ENCODE data around the gene KRTAP22-2.

Gene KRTAP22-2

GRCh38 chr21:30590297-30590696 is at the start of gene KRTAP22-2:
TSS of gene KRTAP22-2 (minus strand) at chr21:30590397.
- no peaks in the 10 kb centered on the region for H3K4me1 ChIP-seq (ENCODE audit: control insufficient read depth in 1 of 2, insufficient read depth in 2 of 2, low read length in 2 of 2)
- no peak within 1 kb of the TSS for H3K27ac ChIP-seq (ENCODE audit: low read length)
- H3K36me3 ChIP-seq (ENCODE audit: control insufficient read depth in 1 of 2, insufficient read depth in 2 of 2, low read length in 2 of 2), result no peaks in the 10 kb centered on the region
- no peaks in the 10 kb centered on the region for H3K27me3 ChIP-seq (ENCODE audit: low read depth, low read length)
- no peak within 1 kb of the TSS for H3K4me3 ChIP-seq (ENCODE audit: low read depth in 1 of 2, low read length in 2 of 2)
- H3K9me3 ChIP-seq (ENCODE audit: control insufficient read depth in 1 of 2, low read length in 2 of 2), result peaks cover 0 to 2% of the 10 kb centered on the region in 2 donors

GRCh38 chr21:30638686-30639085 is 48.5 kb upstream of the KRTAP22-2 start:
- Histone ChIP-seq H3K27ac (ENCODE audit: low read length) (no peak overlapping the region), H3K4me3 (ENCODE audit: low read depth in 1 of 2, low read length in 2 of 2) (no peak overlapping the region), H3K36me3 (ENCODE audit: control insufficient read depth in 1 of 2, insufficient read depth in 2 of 2, low read length in 2 of 2) (no peaks in the 10 kb centered on the region), H3K27me3 (ENCODE audit: low read depth, low read length) (no peaks in the 10 kb centered on the region), H3K4me1 (ENCODE audit: control insufficient read depth in 1 of 2, insufficient read depth in 2 of 2, low read length in 2 of 2) (no peaks in the 10 kb centered on the region), H3K9me3 (ENCODE audit: control insufficient read depth in 1 of 2, low read length in 2 of 2) (no peaks in the 10 kb centered on the region)

GRCh38 chr21:30634906-30635305 is 44.7 kb upstream of the KRTAP22-2 start, which contains the start of gene KRTAP20-2:
TSS of gene KRTAP20-2 (plus strand) at chr21:30635206. CDS start at chr21:30635264, 58 bp downstream.
- Histone ChIP-seq H3K36me3 (ENCODE audit: control insufficient read depth in 1 of 2, insufficient read depth in 2 of 2, low read length in 2 of 2) (no peaks in the 10 kb centered on the region), H3K27ac (ENCODE audit: low read length) (no peak within 1 kb of the TSS), H3K4me3 (ENCODE audit: low read depth in 1 of 2, low read length in 2 of 2) (no peak within 1 kb of the TSS), H3K4me1 (ENCODE audit: control insufficient read depth in 1 of 2, insufficient read depth in 2 of 2, low read length in 2 of 2) (no peaks in the 10 kb centered on the region), H3K9me3 (ENCODE audit: control insufficient read depth in 1 of 2, low read length in 2 of 2) (peaks cover 0 to 5% of the 10 kb centered on the region in 2 donors), H3K27me3 (ENCODE audit: low read depth, low read length) (no peaks in the 10 kb centered on the region)

GRCh38 chr21:30629200-30629599 is 39.0 kb upstream of the KRTAP22-2 start:
- no peaks in the 10 kb centered on the region for H3K27me3 ChIP-seq (ENCODE audit: low read depth, low read length)
- H3K36me3 ChIP-seq (ENCODE audit: control insufficient read depth in 1 of 2, insufficient read depth in 2 of 2, low read length in 2 of 2), result no peaks in the 10 kb centered on the region
- H3K9me3 ChIP-seq (ENCODE audit: control insufficient read depth in 1 of 2, low read length in 2 of 2), result peaks cover 0 to 5% of the 10 kb centered on the region in 2 donors
- no peaks in the 10 kb centered on the region for H3K4me1 ChIP-seq (ENCODE audit: control insufficient read depth in 1 of 2, insufficient read depth in 2 of 2, low read length in 2 of 2)
- no peak overlapping the region for H3K4me3 ChIP-seq (ENCODE audit: low read depth in 1 of 2, low read length in 2 of 2)
- H3K27ac ChIP-seq (ENCODE audit: low read length), result no peak overlapping the region

- Histone ChIP-seq H3K27ac (ENCODE audit: low read length) (no peak overlapping the region), H3K4me1 (ENCODE audit: control insufficient read depth in 1 of 2, insufficient read depth in 2 of 2, low read length in 2 of 2) (no peaks in the 10 kb centered on the region), H3K27me3 (ENCODE audit: low read depth, low read length) (no peaks in the 10 kb centered on the region), H3K36me3 (ENCODE audit: control insufficient read depth in 1 of 2, insufficient read depth in 2 of 2, low read length in 2 of 2) (no peaks in the 10 kb centered on the region), H3K9me3 (ENCODE audit: control insufficient read depth in 1 of 2, low read length in 2 of 2) (peaks cover 0 to 5% of the 10 kb centered on the region in 2 donors), H3K4me3 (ENCODE audit: low read depth in 1 of 2, low read length in 2 of 2) (no peak overlapping the region)
These were observed 37.9 kb upstream of the KRTAP22-2 start for GRCh38 chr21:30628109-30628508.

GRCh38 chr21:30625449-30626165 is 35.4 kb upstream of the KRTAP22-2 start:
- Histone ChIP-seq H3K27ac (ENCODE audit: low read length) (no peak overlapping the region), H3K4me3 (ENCODE audit: low read depth in 1 of 2, low read length in 2 of 2) (no peak overlapping the region), H3K36me3 (ENCODE audit: control insufficient read depth in 1 of 2, insufficient read depth in 2 of 2, low read length in 2 of 2) (no peaks in the 10 kb centered on the region), H3K9me3 (ENCODE audit: control insufficient read depth in 1 of 2, low read length in 2 of 2) (no peaks in the 10 kb centered on the region), H3K4me1 (ENCODE audit: control insufficient read depth in 1 of 2, insufficient read depth in 2 of 2, low read length in 2 of 2) (no peaks in the 10 kb centered on the region), H3K27me3 (ENCODE audit: low read depth, low read length) (no peaks in the 10 kb centered on the region)

GRCh38 chr21:30623362-30623761 is 33.2 kb upstream of the KRTAP22-2 start:
- H3K9me3 ChIP-seq (ENCODE audit: control insufficient read depth in 1 of 2, low read length in 2 of 2), result no peaks in the 10 kb centered on the region
- no peaks in the 10 kb centered on the region for H3K27me3 ChIP-seq (ENCODE audit: low read depth, low read length)
- no peaks in the 10 kb centered on the region for H3K4me1 ChIP-seq (ENCODE audit: control insufficient read depth in 1 of 2, insufficient read depth in 2 of 2, low read length in 2 of 2)
- H3K27ac ChIP-seq (ENCODE audit: low read length), result no peak overlapping the region
- H3K4me3 ChIP-seq (ENCODE audit: low read depth in 1 of 2, low read length in 2 of 2), result no peak overlapping the region
- H3K36me3 ChIP-seq (ENCODE audit: control insufficient read depth in 1 of 2, insufficient read depth in 2 of 2, low read length in 2 of 2), result no peaks in the 10 kb centered on the region

GRCh38 chr21:30620522-30620921 is 30.3 kb upstream of the KRTAP22-2 start, which contains the start of gene KRTAP20-4:
TSS of gene KRTAP20-4 (plus strand) at chr21:30620627.
- no peaks in the 10 kb centered on the region for H3K9me3 ChIP-seq (ENCODE audit: control insufficient read depth in 1 of 2, low read length in 2 of 2)
- no peak within 1 kb of the TSS for H3K4me3 ChIP-seq (ENCODE audit: low read depth in 1 of 2, low read length in 2 of 2)
- no peaks in the 10 kb centered on the region for H3K4me1 ChIP-seq (ENCODE audit: control insufficient read depth in 1 of 2, insufficient read depth in 2 of 2, low read length in 2 of 2)
- H3K36me3 ChIP-seq (ENCODE audit: control insufficient read depth in 1 of 2, insufficient read depth in 2 of 2, low read length in 2 of 2), result no peaks in the 10 kb centered on the region
- no peaks in the 10 kb centered on the region for H3K27me3 ChIP-seq (ENCODE audit: low read depth, low read length)
- no peak within 1 kb of the TSS for H3K27ac ChIP-seq (ENCODE audit: low read length)

GRCh38 chr21:30620080-30620479 is 29.9 kb upstream of the KRTAP22-2 start:
- H3K9me3 ChIP-seq (ENCODE audit: control insufficient read depth in 1 of 2, low read length in 2 of 2), result no peaks in the 10 kb centered on the region

GRCh38 chr21:30616125-30616524 is 25.9 kb upstream of the KRTAP22-2 start, which contains the start of gene KRTAP20-1:
TSS of gene KRTAP20-1 (plus strand) at chr21:30616425. CDS start at chr21:30616455, 30 bp downstream.
- H3K27ac ChIP-seq (ENCODE audit: low read length), result no peak within 1 kb of the TSS
- no peaks in the 10 kb centered on the region for H3K36me3 ChIP-seq (ENCODE audit: control insufficient read depth in 1 of 2, insufficient read depth in 2 of 2, low read length in 2 of 2)
- no peaks in the 10 kb centered on the region for H3K27me3 ChIP-seq (ENCODE audit: low read depth, low read length)
- H3K4me1 ChIP-seq (ENCODE audit: control insufficient read depth in 1 of 2, insufficient read depth in 2 of 2, low read length in 2 of 2), result no peaks in the 10 kb centered on the region
- no peak within 1 kb of the TSS for H3K4me3 ChIP-seq (ENCODE audit: low read depth in 1 of 2, low read length in 2 of 2)
- H3K9me3 ChIP-seq (ENCODE audit: control insufficient read depth in 1 of 2, low read length in 2 of 2), result peaks cover 0 to 3% of the 10 kb centered on the region in 2 donors

More at GRCh38 chr21:30620080-30620479, 29.9 kb upstream of the KRTAP22-2 start:
- no peak overlapping the region for H3K4me3 ChIP-seq (ENCODE audit: low read depth in 1 of 2, low read length in 2 of 2)
- no peak overlapping the region for H3K27ac ChIP-seq (ENCODE audit: low read length)
- no peaks in the 10 kb centered on the region for H3K4me1 ChIP-seq (ENCODE audit: control insufficient read depth in 1 of 2, insufficient read depth in 2 of 2, low read length in 2 of 2)
- no peaks in the 10 kb centered on the region for H3K27me3 ChIP-seq (ENCODE audit: low read depth, low read length)
- H3K36me3 ChIP-seq (ENCODE audit: control insufficient read depth in 1 of 2, insufficient read depth in 2 of 2, low read length in 2 of 2), result no peaks in the 10 kb centered on the region

GRCh38 chr21:30615199-30615598 is 25.0 kb upstream of the KRTAP22-2 start:
- peaks cover 0 to 3% of the 10 kb centered on the region in 2 donors for H3K9me3 ChIP-seq (ENCODE audit: control insufficient read depth in 1 of 2, low read length in 2 of 2)
- H3K4me3 ChIP-seq (ENCODE audit: low read depth in 1 of 2, low read length in 2 of 2), result no peak overlapping the region
- no peaks in the 10 kb centered on the region for H3K27me3 ChIP-seq (ENCODE audit: low read depth, low read length)
- H3K27ac ChIP-seq (ENCODE audit: low read length), result no peak overlapping the region
- no peaks in the 10 kb centered on the region for H3K36me3 ChIP-seq (ENCODE audit: control insufficient read depth in 1 of 2, insufficient read depth in 2 of 2, low read length in 2 of 2)
- H3K4me1 ChIP-seq (ENCODE audit: control insufficient read depth in 1 of 2, insufficient read depth in 2 of 2, low read length in 2 of 2), result no peaks in the 10 kb centered on the region

All from muscle layer of duodenum (tissue), 2 donors.